HEK293 (cell line): ENCODE measurements around the gene TCF12.
"Not testable (repeated sequence)": the region's sequence is repeated elsewhere in the genome, so short reads cannot be mapped to it uniquely, and the experiment has no call there.

ENCODE experiments used
- CTCF ChIA-PET: fragments of 350-600 bp; formaldehyde crosslinking; extraction: SDS; loops from one replicate; lab custom pipeline; 2021; ENCODE audit warnings: antibody characterized with exemption; lab: Yijun Ruan, JAX
- POLR2A ChIA-PET: fragments of 300-600 bp; formaldehyde crosslinking; extraction: SDS; loops from one replicate; lab custom pipeline; 2020; ENCODE audit warnings: antibody characterized with exemption, inconsistent platforms; lab: Yijun Ruan, JAX
- H3K27ac ChIP-seq: fragments of 200-500 bp; sonication (Bioruptor generic); 2 replicates; pipeline ENCODE4 v1.5.1; 2014; ENCODE audit warnings: low read depth, low read length, control low read depth, inconsistent platforms; ENCODE audit errors: extremely low read depth
- H3K36me3 ChIP-seq, 2 experiments: fragments of 200-500 bp in 1 of 2; sonication (Bioruptor generic) in 1 of 2; 1 replicate in 1 of 2; 2 replicates in 1 of 2; pipeline ENCODE4 v1.5.1; 2014 to 2017; ENCODE audit warnings: inconsistent platforms in 2 of 2, low read length in 2 of 2; ENCODE audit not compliant: control insufficient read depth in 2 of 2, insufficient read depth in 1 of 2
- H3K4me1 ChIP-seq: fragments of 200-500 bp; sonication (Bioruptor generic); 2 replicates; pipeline ENCODE4 v1.5.1; 2014; ENCODE audit warnings: mild to moderate bottlenecking, low read length, inconsistent platforms; ENCODE audit not compliant: control insufficient read depth, insufficient read depth
- H3K4me3 ChIP-seq: 2 replicates; pipeline ENCODE4 v1.5.1; 2011; ENCODE audit warnings: low read depth, mild to moderate bottlenecking, control low read depth, low read length, moderate library complexity
- H3K9me3 ChIP-seq: fragments of 200-500 bp; sonication (Bioruptor generic); 2 replicates; pipeline ENCODE4 v1.5.1; 2014; ENCODE audit warnings: low read depth, low read length, inconsistent platforms; ENCODE audit not compliant: control insufficient read depth, insufficient read depth
- HOXD13 ChIP-seq: sonication (generic); formaldehyde crosslinking; IDR thresholded peaks from 2 replicates; pipeline ENCODE4 v1.8.0; 2022; ENCODE audit warnings: missing genetic modification reagents, borderline replicate concordance
- IKZF3 ChIP-seq: fragments of 450-650 bp; IDR thresholded peaks from 2 replicates; pipeline ENCODE4 v1.5.0; 2018; ENCODE audit warnings: missing biosample characterization, mild to moderate bottlenecking, missing genetic modification characterization, moderate library complexity
- MZF1 ChIP-seq: fragments of 450-650 bp; formaldehyde crosslinking; IDR thresholded peaks from 2 replicates; pipeline ENCODE4 v1.5.1; 2017; ENCODE audit warnings: missing biosample characterization, missing genetic modification characterization, borderline replicate concordance
- REPIN1 ChIP-seq: fragments of 450-650 bp; formaldehyde crosslinking; IDR thresholded peaks from 2 replicates; pipeline ENCODE4 v1.5.1; 2017; ENCODE audit warnings: missing biosample characterization, missing genetic modification characterization, low read depth
- SP3 ChIP-seq: fragments of 450-650 bp; formaldehyde crosslinking; IDR thresholded peaks from 2 replicates; pipeline ENCODE4 v1.5.1; 2016; ENCODE audit warnings: missing biosample characterization, missing genetic modification characterization
- TCF7L2 ChIP-seq: IDR thresholded peaks from 2 replicates; pipeline ENCODE4 v1.6.1; 2011; ENCODE audit warnings: low read depth, mild to moderate bottlenecking, inconsistent platforms, low read length, moderate library complexity, borderline replicate concordance
- ZBTB20 ChIP-seq: fragments of 450-650 bp; formaldehyde crosslinking; IDR thresholded peaks from 2 replicates; pipeline ENCODE4 v1.5.1; 2016; ENCODE audit warnings: missing biosample characterization, missing genetic modification characterization
- ZBTB7A ChIP-seq: fragments of 450-650 bp; formaldehyde crosslinking; IDR thresholded peaks from 2 replicates; pipeline ENCODE4 v1.5.1; 2016; ENCODE audit warnings: low read depth, missing biosample characterization, missing genetic modification characterization
- ZBTB8A ChIP-seq: fragments of 450-650 bp; formaldehyde crosslinking; IDR thresholded peaks from 2 replicates; pipeline ENCODE4 v1.5.1; 2016; ENCODE audit warnings: missing biosample characterization, missing genetic modification characterization
- ZNF114 ChIP-seq: fragments of 450-650 bp; formaldehyde crosslinking; IDR thresholded peaks from 2 replicates; pipeline ENCODE4 v1.5.0; 2017; ENCODE audit warnings: missing biosample characterization, missing genetic modification characterization
- ZNF16 ChIP-seq: fragments of 450-650 bp; formaldehyde crosslinking; IDR thresholded peaks from 2 replicates; pipeline ENCODE4 v1.5.1; 2016; ENCODE audit warnings: low read depth, missing biosample characterization, missing genetic modification characterization
- ZNF394 ChIP-seq: fragments of 450-650 bp; formaldehyde crosslinking; IDR thresholded peaks from 2 replicates; pipeline ENCODE4 v1.5.1; 2016; ENCODE audit warnings: missing biosample characterization, missing genetic modification characterization, mild to moderate bottlenecking, moderate library complexity, borderline replicate concordance
- ZNF48 ChIP-seq: fragments of 450-650 bp; formaldehyde crosslinking; IDR thresholded peaks from 2 replicates; pipeline ENCODE4 v1.5.1; 2016; ENCODE audit warnings: missing biosample characterization, missing genetic modification characterization
- ZNF658 ChIP-seq: fragments of 450-650 bp; formaldehyde crosslinking; IDR thresholded peaks from 2 replicates; pipeline ENCODE4; 2016; ENCODE audit warnings: missing biosample characterization, missing genetic modification characterization
- ZNF768 ChIP-seq: fragments of 450-650 bp; formaldehyde crosslinking; IDR thresholded peaks from 2 replicates; pipeline ENCODE4 v1.5.1; 2018; ENCODE audit warnings: missing biosample characterization, mild to moderate bottlenecking, missing genetic modification characterization
- ZNF785 ChIP-seq: fragments of 450-650 bp; formaldehyde crosslinking; IDR thresholded peaks from 2 replicates; pipeline ENCODE4 v1.5.1; 2016; ENCODE audit warnings: missing biosample characterization, missing genetic modification characterization
- TF ChIP-seq, protein P1 (sequence below): fragments of 450-650 bp; formaldehyde crosslinking; IDR thresholded peaks from 2 replicates; pipeline ENCODE4 v1.5.1; 2017; ENCODE audit warnings: missing biosample characterization, missing genetic modification characterization
- TF ChIP-seq, protein P2 (sequence below): fragments of 450-650 bp; formaldehyde crosslinking; IDR thresholded peaks from 2 replicates; pipeline ENCODE4 v1.5.1; 2016; ENCODE audit warnings: missing biosample characterization, missing genetic modification characterization

TCF12 gene

DNA sequence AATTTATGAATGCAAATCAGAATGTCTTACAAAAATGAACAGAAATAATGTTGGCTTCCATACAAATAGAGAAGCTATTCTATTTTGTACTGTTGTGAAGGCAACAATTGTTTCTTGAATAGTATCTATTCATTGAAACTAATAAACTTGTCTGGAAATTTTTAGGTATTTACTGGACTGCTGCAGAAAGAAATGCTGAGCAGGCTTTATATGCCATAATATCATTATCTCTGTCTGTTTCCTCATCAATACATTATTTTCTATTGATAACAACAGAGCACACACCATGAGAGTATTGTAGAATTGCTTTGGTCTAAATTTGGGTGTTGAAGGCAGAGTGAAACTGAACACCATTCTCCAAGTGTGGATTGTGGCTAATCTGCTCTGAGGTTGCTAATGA lies 241.3 kb downstream of the TCF12 start:
- no peak overlapping the region for H3K4me3 ChIP-seq
- H3K9me3 ChIP-seq = no peaks in the 10 kb centered on the region
- POLR2A ChIA-PET = no interaction called here
- no peak overlapping the region for H3K27ac ChIP-seq
- TF ChIP-seq, protein P1, sequence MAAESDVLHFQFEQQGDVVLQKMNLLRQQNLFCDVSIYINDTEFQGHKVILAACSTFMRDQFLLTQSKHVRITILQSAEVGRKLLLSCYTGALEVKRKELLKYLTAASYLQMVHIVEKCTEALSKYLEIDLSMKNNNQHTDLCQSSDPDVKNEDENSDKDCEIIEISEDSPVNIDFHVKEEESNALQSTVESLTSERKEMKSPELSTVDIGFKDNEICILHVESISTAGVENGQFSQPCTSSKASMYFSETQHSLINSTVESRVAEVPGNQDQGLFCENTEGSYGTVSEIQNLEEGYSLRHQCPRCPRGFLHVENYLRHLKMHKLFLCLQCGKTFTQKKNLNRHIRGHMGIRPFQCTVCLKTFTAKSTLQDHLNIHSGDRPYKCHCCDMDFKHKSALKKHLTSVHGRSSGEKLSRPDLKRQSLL (tag by site-specific recombination) = no peak
- TF ChIP-seq ZNF785 (tag by site-specific recombination) (no peak), ZBTB20 (no peak), ZNF658 (tag by site-specific recombination) (no peak), SP3 (tag by site-specific recombination) (no peak), TCF7L2 (no peak)
- TF ChIP-seq, all 188 proteins: peak for 0
- peaks cover 5% of the 10 kb centered on the region for H3K4me1 ChIP-seq
- CTCF ChIA-PET = no interaction called here
- H3K36me3 ChIP-seq = no peaks in the 10 kb centered on the region

DNA sequence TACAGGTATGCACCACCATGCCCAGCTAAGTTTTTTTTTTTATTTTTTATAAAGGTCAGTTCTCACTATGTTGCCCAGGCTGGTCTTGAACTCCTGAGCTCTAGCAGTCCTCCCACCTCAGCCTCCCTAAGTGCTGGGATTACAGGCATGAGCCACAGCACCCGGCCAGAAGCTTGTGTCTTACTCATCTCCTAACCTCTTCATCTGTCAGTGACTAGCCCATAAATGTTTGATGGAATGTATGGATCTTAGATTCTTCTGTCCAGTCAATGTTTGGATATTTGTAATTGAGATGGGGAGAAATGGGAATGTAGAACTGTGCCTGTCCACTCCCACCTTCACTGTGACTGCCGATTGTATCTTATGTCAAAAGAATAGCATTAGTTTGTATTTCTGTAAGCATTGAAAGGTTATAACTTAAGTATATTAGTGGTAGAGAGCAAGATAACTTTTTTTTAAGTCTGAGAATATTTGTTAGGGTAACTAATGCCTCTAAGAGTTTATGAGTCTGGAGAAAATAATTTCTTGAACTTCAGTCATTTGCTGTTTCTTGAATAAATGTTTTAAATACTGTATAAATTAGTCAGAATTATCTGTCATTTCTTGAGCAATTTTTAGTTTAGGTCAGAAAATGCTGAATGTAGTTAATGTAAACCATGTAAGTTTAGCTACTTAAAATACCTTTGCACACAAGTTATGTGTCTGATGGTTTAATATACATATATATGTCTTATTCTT lies 242.5 kb downstream of the TCF12 start:
- CTCF ChIA-PET = no interaction called here
- TF ChIP-seq HOXD13 (CRISPR knock-in tag) (no peak), ZNF48 (tag by site-specific recombination) (no peak), ZNF114 (no peak), ZNF16 (no peak), ZNF768 (tag by site-specific recombination) (no peak), REPIN1 (tag by site-specific recombination) (no peak), ZBTB8A (tag by site-specific recombination) (no peak), ZBTB7A (tag by site-specific recombination) (no peak), ZNF394 (tag by site-specific recombination) (no peak), MZF1 (tag by site-specific recombination) (no peak), IKZF3 (tag by site-specific recombination) (no peak)
- TF ChIP-seq, protein P2, sequence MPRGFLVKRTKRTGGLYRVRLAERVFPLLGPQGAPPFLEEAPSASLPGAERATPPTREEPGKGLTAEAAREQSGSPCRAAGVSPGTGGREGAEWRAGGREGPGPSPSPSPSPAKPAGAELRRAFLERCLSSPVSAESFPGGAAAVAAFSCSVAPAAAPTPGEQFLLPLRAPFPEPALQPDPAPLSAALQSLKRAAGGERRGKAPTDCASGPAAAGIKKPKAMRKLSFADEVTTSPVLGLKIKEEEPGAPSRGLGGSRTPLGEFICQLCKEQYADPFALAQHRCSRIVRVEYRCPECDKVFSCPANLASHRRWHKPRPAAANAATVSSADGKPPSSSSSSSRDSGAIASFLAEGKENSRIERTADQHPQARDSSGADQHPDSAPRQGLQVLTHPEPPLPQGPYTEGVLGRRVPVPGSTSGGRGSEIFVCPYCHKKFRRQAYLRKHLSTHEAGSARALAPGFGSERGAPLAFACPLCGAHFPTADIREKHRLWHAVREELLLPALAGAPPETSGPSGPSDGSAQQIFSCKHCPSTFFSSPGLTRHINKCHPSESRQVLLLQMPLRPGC (tag by site-specific recombination) = no peak

DNA sequence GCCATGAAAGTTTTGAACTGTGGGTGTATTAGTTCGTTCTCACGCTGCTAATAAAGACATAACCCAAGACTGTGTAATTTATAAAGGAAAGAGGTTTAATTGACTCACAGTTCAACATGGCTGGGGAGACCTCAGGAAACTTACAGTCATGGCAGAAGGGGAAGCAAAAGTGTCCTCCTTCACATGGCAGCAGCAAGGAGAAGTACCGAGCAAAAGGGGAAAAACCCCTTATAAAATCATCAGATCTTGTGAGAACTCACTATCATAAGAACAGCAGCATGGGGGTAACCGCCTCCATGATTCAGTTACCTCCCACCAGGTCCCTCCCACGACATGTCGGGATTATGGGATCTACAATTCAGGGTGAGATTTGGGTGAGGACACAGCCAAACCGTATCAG lies 245.8 kb downstream of the TCF12 start:
- H3K27ac ChIP-seq, POLR2A ChIA-PET, CTCF ChIA-PET, H3K9me3 ChIP-seq, H3K4me1 ChIP-seq, H3K4me3 ChIP-seq, H3K36me3 ChIP-seq: not testable (repeated sequence)

More for the DNA sequence above, 242.5 kb downstream of the TCF12 start:
- Histone ChIP-seq H3K36me3 (no peaks in the 10 kb centered on the region), H3K9me3 (no peaks in the 10 kb centered on the region), H3K4me3 (no peak overlapping the region), H3K27ac (no peak overlapping the region), H3K4me1 (peaks cover 5% of the 10 kb centered on the region)
- POLR2A ChIA-PET = no interaction called here
